Stimulated activated CD4-positive, alpha-beta T cell treated with anti-CD3 and anti-CD28 coated beads, Interleukin-4, amount 100 ng/mL, for 4 hours (primary cell): ENCODE results near the gene GNAT1.

Experiments used
- DNase-seq, 2 experiments: peaks; one replicate each; pipeline ENCODE4 v3.0.0-alpha.2; 2020

GNAT1 gene

DNA sequence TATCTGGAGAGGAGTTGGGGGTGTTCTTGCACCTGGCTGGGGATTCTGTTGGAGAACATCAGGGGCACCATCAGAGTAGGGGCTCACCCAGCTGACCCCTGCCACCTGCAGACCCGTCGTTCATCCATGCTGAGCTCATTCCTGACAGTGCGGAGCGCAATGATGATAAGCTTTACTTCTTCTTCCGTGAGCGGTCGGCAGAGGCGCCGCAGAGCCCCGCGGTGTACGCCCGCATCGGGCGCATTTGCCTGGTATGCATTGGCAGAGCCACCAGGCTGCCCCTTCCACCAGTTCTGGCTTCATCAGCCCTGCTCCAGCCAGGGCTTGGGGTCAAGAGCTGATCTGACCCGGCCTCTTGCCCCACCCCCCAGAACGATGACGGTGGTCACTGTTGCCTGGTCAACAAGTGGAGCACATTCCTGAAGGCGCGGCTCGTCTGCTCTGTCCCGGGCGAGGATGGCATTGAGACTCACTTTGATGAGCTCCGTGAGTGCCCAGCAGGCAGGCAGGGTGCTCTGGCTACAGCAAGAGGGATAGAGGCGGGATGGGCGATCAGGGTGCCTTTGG is 8.8 kb upstream of the GNAT1 start:
- DNase-seq: no peak

DNA sequence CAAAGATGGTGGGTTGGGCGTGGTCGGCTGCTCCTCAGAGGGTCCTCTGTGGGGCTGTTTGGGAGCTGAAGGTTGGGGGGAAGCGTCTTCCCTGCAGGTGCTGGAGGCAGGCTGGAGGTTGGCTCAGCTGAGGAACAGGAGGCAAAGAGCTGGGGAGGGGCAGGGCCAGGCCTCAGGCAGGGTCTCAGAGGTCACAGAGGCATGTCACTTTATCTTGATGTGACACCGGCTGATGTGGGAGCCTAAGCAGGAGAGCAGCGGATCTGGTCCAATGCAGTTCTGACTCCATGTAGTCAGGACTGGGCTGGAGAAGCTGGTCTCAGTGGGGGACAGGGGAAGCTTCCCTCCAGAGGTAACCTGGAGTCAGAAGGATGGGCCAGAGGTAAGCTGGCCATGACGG is 7.7 kb upstream of the GNAT1 start:
- no peak for DNase-seq

DNA sequence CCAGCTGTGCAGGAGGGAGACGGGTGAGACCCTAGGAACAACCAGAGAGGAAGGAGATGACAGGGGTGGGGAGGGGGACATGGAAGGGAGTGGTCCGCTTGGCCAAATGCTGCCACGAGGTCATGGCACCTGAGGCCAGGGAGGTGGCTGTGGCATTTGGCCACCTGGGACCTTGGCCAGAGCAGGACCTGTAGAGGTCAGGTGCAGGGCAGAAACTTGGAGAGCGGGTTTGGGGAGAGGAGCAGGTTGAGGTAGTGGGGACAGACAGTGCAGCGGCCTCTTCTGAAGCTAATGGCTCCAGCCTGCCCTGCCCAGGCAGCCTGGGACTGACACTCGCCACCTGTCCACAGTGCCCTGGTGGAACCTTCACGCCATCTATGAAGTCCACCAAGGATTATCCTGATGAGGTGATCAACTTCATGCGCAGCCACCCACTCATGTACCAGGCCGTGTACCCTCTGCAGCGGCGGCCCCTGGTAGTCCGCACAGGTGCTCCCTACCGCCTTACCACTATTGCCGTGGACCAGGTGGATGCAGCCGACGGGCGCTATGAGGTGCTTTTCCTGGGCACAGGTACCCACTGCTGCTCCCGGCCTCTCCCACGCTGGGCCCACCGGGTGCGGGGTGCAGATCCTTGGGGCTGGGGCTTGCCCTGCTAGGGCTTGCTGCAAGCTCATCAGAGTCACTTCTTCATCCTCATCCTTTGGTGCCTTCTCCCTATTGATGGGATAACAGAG is 7.0 kb upstream of the GNAT1 start:
- DNase-seq: no peak

DNA sequence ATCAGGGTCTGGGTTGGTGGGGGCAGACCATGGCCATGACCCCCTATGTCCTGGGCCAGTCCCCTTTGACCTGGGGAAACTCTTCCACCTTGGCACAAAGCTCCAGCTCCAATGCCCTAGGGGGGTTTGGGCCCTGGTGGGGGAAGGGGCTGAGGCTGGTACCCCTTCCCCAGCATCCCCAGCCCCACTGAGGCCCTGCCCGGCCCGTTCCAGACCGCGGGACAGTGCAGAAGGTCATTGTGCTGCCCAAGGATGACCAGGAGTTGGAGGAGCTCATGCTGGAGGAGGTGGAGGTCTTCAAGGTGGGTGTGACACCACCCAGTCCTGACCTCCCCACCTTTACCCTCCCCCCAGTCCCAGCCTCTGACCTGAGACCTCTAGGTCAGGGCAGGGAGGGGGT is 6.2 kb upstream of the GNAT1 start:
- DNase-seq: no peak

DNA sequence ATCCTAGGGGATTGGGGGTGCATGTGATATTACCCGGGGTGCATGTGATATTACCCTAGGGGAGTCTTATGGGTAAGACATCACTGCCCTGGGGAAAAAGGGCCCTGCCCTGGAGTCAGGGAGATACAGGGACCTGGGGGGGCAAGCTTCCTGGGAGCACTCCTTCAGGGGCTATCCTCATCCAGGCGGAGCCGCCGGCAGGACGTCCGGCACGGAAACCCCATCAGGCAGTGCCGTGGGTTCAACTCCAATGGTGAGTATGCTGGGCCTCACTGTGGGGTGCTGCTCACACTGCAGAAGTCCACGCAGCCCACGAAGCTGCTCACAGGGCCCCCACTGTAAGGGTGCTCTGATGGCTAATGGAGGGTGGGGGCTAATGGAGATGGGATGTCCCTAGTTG is 5.3 kb upstream of the GNAT1 start:
- DNase-seq: no peak

DNA sequence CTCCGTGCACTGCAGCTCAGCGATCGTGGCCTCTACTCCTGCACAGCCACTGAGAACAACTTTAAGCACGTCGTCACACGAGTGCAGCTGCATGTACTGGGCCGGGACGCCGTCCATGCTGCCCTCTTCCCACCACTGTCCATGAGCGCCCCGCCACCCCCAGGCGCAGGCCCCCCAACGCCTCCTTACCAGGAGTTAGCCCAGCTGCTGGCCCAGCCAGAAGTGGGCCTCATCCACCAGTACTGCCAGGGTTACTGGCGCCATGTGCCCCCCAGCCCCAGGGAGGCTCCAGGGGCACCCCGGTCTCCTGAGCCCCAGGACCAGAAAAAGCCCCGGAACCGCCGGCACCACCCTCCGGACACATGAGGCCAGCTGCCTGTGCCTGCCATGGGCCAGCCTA is 3.7 kb upstream of the GNAT1 start:
- no peak for DNase-seq

DNA sequence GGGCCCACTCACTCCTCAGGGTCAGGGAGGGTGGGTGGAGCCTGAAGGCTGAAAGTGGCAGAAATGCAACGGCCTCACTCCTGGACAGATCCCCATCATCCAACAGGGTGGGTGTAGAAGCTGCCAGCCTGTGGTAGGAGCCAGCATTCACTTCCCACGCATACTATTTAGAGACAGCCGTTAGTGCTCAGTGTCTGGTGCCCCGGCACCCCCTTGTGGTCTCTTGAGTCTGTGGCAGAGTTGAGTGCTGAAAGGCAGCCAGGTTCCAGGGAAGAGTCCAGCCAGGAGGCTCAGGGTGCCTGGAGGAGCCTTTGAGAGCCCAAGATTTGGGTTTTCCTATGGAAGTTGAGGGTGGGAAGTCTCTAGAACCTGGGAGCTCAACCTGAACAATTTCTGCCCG is 2.1 kb upstream of the GNAT1 start:
- DNase-seq: peak; percentile 20 to 34

DNA sequence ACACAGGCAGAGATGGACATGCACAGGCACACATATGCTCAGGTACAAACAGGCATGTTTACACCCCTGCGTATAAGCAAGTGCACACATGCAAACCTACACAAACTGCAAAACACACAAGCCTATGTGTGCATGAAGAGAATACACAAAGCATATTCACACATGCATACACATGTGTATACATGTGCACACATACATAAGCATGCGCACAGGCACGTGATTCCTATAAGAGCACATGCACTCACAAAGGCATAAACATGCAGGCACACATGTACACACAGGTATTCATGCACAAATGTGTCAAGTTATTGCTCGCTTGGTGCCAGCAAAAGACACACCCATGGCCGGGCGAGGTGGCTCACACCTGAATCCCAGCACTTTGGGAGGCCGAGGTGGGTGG is 1.4 kb upstream of the GNAT1 start:
- no peak for DNase-seq

DNA sequence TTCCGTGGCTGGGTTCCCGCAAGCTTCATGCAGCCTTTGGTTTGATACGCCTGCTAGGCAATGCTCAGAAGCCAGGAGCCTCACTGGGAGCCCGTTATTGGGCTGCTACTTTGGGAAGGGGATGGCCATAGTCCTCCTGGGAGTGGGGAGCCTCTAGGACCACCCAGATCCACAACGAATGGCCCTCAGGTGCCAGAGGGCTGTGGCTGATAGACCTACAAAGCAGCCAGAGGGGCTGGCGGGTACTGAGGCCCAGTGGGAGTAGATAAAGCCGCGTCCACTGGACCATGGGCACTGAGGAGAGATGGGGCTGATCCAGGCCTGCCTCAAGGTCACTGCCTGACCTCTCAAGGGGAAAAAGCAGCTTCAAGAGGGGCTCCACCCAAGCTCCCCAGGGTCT is 714 bp downstream of the GNAT1 start:
- no peak for DNase-seq

DNA sequence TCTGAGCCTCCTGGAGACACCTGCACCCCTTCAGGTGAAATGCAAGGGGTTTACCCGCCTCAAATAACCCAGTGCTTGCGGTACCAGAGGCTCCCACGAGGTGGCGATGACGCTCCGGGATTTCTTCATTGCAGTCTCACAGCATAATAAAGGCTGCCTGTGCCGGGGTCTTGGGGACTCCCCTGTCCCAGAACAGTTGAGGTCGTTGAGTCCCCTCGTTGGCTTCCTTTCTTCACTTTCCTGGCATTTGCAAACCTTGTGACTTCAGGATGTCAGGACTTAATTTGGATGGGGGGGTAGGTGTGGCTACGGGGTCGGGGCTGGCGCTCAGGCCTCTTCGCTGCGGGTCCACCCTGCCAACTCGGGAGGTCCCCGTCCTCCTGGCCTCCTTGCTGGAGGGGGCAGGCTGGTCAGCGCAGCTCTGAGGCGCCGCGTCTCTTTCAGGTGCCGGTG is 1.3 kb downstream of the GNAT1 start:
- DNase-seq: peak; percentile 71 to 83

DNA sequence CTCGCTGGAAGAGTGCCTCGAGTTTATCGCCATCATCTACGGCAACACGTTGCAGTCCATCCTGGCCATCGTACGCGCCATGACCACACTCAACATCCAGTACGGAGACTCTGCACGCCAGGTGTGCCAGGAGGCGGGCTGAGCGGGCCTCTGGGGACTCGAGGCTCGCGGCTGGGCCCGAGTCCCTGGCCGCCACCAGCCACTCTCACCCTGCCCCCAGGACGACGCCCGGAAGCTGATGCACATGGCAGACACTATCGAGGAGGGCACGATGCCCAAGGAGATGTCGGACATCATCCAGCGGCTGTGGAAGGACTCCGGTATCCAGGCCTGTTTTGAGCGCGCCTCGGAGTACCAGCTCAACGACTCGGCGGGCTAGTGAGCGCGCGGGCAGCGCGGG is 1.9 kb downstream of the GNAT1 start:
- no peak for DNase-seq

DNA sequence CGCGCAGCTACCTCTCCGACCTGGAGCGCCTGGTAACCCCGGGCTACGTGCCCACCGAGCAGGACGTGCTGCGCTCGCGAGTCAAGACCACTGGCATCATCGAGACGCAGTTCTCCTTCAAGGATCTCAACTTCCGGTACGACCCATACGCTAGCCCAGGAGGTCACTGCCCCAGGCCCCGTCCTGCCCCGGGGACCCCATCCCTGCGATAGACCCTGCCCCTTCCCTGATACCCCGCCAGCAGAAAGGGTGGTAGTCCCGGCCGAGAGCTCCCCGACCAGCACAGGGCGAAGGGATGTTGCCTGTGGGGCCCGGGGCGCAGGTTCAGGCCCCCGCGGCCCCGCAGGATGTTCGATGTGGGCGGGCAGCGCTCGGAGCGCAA is 2.3 kb downstream of the GNAT1 start:
- DNase-seq: no peak

DNA sequence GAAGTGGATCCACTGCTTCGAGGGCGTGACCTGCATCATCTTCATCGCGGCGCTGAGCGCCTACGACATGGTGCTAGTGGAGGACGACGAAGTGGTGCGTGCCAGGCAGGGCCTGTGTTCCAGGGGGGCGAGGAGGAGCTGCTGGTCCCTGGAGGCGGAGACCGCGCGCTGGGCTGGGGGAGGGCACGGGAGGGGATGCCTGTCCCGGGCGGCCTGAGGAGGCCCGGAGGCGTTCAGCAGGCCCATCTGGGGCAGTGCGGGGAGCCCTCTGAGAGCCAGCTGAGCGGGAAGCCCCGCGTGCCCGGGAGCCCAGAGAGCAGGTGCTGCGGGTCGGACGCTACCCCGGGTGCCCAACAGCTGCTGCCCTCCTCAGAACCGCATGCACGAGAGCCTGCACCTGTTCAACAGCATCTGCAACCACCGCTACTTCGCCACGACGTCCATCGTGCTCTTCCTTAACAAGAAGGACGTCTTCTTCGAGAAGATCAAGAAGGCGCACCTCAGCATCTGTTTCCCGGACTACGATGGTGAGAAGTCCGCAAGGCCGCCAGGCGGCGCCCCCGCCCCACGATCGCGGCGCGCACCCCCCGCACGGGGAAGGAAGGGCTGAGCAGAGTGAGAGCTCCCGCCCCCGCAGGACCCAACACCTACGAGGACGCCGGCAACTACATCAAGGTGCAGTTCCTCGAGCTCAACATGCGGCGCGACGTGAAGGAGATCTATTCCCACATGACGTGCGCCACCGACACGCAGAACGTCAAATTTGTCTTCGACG is 2.9 kb downstream of the GNAT1 start:
- peak; percentile 80 to 93 for DNase-seq

DNA sequence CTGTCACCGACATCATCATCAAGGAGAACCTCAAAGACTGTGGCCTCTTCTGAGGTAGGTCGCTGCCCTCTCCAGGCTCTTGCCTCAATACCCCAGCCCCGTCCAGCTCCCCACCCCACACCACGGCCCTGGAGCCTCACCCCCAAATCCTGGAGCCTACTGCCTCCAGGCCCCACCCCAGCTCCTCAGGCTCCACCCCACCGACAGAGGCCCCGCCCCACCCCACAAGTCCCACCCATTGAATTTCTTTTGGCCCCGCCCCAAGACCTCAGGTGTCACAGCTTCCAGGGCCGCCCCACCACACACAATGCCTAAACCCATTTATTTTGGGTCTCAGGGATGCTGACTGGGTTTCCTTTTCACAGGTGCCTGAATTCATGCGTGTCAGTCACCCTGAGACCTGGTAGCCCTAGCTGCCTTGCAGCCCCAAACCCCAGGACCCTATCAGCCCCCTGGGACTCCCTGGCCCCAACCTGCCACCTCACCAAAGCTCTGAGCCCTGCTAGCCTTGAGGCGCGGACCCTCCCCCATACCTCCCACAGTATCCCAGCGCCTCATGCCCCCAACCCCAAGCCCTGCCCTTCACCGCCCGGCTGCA is 3.6 kb downstream of the GNAT1 start:
- DNase-seq: peak; percentile 15 to 16

DNA sequence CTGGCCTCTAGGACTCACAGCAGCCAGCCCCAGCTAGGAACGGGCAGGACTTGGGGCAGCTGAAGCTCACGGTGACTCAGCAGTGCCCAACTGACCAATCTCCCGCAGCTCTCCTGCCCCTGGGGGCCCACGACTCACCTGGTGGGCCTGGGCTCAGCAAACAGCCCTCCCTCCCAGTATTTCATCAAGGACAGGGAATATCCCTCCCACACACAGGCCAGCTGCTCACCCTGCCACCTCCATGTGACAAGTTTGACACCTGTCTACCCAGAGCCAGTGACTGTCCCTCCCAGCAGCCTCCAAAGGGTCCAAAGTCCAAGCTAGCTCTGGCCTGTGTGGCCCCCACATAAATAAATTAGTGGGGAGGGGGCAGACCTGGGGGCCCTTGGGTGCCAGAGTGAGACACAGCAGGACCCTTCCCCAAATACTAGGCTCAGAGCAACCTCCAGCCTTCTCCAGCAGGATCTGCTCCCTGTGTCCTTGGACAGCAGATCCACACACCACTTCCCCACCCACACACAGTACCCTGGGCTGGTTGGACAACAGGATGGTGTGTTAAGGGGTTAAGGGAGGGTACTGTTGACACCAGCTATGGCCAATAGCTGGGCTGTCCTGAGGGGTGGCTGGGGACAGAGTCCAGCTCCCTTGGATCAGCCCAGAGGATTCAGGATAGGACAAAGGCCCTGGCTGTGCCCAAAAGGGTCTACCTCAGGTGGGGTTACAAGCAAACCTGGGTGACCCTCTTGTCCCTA is 4.3 kb downstream of the GNAT1 start:
- no peak for DNase-seq

DNA sequence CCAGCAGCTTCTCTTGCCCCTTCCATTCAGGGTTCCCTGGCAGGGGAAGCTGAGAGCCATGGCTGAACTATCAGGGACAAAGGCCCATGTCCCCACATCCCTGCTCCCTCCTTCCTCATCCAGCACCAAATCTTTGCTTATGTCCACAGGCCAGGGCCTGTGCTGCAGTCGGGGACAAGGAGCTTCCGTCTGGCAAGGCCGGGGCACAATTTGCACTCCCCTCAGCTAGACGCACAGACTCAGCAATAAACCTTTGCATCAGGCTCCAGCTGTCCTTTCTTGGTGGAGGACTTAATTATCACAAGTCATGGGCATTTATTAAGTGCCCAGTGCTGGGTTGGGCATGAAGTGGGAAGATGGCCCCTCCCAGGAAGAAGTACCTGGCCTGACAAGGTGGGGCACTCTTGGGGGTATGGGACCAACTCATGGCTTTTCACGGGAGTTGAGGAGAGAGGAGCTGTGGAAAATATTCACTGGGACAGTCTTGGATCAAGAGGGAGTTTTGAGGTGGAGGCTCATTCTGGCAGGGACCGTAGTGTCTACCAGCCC is 4.9 kb downstream of the GNAT1 start:
- no peak for DNase-seq

DNA sequence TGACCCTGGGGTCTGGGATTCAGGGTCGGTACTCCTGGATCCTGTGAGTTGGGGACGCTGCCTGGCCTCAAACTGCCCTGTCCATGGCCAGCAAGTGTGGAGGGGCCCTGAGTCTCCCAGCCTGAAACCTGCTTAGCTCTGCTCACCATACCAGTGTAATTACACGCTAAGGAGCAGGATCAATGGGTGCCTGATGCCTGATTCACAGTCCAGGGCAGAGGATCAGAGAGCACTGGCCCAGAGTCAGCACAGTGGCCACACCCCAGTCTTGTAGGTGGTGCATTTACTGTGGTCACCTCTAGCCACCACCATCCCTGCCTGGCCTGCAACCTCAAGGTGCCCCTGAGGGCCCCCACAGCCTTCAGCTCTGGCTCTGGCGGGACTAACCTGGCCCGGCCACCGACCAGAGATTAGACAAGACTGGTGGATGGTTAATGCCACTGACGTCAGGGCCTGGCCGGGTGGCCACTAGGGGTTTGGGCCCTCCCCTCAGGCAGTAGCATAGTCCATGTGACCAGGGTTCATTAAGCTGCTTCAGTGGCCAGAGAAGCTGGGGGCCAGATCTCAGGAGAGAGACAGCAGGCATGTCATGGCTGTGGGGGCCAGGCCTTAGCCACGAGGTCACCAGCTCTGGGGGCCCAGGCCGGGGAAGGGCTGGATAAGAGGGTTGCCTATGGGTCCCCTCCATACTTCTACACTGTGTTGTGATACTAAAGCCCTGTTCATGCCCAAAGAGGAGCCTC is 10.3 kb downstream of the GNAT1 start:
- no peak for DNase-seq

DNA sequence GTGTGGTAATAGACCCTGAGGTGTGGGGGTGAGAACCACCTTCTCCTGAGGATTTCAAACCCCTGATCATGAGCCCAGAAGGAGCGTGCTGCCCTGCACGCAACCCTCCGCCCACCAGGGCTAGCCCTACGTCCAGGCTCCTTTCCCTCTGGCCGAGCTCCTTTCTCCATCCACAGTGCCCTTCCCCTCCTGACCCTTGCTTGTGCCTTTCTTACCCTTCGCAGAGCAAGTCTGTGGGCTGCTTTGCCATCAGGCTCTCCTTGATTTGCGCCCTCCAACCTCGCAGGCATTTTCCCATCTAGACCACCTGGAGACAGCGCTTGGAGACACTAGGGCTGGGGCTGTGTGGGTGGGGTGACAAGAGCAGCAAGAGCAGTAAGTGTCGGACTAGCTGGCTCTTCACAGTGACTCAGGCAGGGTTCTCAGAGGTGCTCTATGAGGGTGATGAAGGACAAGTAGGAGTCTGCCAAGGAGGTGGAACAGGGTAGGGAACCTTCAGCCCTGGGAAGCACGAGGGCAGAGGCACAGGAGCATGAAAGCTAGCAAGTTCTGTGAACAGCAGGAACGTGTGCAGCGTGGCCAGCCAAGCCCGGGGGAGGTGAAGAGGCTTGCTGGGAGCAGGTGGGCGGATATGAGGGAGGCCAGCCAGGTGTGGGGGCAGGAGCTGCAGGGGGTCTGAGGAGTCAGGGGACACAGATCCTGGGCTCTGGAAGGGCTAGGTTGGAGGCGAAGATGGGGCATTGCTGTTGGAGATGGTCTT is 11.1 kb downstream of the GNAT1 start:
- no peak for DNase-seq

DNA sequence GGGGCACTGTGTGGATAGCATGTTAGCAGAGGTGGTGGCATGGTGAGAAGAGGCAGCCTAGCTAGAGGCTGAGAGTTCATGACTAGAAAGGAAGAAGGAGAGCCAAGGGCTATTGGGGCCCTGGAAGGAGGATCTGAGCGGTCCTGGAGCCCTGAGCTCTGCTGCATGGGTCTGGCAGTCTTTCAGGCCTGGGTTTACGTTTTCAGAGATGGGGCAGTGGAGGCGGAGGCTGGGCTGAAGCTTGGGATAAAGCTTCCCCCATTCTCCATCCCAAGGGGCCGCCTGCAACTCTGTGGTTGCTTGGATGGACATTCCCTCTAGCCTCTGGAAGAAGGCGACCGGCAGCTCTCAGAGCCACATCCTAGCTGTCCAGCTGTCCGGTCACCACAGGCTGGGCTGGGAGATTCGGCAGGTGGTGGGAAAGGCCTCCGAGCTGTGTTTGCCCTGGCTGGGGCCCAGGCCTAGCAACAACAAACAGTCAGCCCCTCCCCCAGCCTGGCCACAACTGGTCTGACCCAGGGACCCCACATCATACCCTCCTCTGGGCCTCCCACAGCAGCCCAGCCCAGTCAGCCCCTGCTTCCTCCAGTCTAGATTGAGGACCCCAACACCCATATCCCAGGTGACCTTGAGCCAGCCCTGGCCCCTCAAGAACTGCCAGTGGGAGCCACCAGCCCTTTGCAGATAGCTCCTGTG is 11.9 kb downstream of the GNAT1 start:
- DNase-seq: no peak
